Measurements from ENCODE around the gene IQGAP2.

The IQGAP2 gene

DNA sequence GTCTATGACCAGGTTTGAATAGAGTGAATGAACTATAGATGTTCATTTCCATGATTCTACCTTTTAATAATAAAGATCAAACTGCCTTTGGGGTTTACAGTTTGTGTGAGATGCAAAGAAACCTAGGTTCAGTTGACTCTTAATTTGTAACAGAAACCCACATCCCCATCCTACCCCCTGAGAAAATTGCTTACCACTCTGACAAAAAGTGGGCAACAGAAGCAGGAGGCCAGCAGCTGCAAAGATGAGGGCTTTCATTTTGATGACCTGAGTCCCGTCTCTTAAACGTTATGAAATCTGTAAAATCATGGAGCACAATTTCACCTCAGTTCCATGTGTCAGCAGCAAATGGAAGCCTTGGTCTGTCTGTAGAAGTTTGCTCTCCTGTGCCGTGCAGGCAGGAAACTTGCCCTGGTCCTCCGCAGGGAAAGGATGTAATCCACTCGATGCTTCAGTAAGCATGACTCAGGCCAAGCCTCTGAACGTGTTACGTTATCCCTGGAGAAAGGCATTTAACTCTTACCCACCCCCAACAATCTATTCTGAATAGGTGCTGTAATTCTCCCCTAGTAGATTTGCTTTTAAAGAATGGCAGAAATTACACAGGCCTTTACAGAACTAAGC is 220.0 kb downstream of the IQGAP2 start, which contains the start of gene F2RL2:
TSS of gene F2RL2 (minus strand) at position 431 of the 624 bp plus-strand sequence. CDS start at position 258, 173 bp downstream.
- Histone ChIP-seq H3K4me3 (replicated peaks; ENCODE audit: low read depth, low read length) (no peak within 1 kb of the TSS), H3K36me3 (ENCODE audit: control insufficient read depth, insufficient read depth, low read length) (no peaks in the 10 kb centered on the region), H3K27me3 (replicated peaks; ENCODE audit: control insufficient read depth, insufficient read depth, low read length) (no peaks in the 10 kb centered on the region)
- TF ChIP-seq, protein P1, sequence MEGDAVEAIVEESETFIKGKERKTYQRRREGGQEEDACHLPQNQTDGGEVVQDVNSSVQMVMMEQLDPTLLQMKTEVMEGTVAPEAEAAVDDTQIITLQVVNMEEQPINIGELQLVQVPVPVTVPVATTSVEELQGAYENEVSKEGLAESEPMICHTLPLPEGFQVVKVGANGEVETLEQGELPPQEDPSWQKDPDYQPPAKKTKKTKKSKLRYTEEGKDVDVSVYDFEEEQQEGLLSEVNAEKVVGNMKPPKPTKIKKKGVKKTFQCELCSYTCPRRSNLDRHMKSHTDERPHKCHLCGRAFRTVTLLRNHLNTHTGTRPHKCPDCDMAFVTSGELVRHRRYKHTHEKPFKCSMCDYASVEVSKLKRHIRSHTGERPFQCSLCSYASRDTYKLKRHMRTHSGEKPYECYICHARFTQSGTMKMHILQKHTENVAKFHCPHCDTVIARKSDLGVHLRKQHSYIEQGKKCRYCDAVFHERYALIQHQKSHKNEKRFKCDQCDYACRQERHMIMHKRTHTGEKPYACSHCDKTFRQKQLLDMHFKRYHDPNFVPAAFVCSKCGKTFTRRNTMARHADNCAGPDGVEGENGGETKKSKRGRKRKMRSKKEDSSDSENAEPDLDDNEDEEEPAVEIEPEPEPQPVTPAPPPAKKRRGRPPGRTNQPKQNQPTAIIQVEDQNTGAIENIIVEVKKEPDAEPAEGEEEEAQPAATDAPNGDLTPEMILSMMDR (IDR thresholded peaks at IDR 0.05; ENCODE audit: insufficient read depth, low read length, poor library complexity, severe bottlenecking): no peak
- no peak for DNase-seq (ENCODE audit: extremely low read depth, insufficient read length)

- Histone ChIP-seq H3K27me3 (replicated peaks; ENCODE audit: control insufficient read depth, insufficient read depth, low read length) (no peaks in the 10 kb centered on the region), H3K4me3 (replicated peaks; ENCODE audit: low read depth, low read length) (no peak overlapping the region), H3K36me3 (ENCODE audit: control insufficient read depth, insufficient read depth, low read length) (no peaks in the 10 kb centered on the region)
- no peak for DNase-seq (ENCODE audit: extremely low read depth, insufficient read length)
- TF ChIP-seq, protein P1 (IDR thresholded peaks at IDR 0.05; ENCODE audit: insufficient read depth, low read length, poor library complexity, severe bottlenecking): no peak
Observed at GRCh38 chr5:76625087-76625815, 222.2 kb downstream of the IQGAP2 start.

DNA sequence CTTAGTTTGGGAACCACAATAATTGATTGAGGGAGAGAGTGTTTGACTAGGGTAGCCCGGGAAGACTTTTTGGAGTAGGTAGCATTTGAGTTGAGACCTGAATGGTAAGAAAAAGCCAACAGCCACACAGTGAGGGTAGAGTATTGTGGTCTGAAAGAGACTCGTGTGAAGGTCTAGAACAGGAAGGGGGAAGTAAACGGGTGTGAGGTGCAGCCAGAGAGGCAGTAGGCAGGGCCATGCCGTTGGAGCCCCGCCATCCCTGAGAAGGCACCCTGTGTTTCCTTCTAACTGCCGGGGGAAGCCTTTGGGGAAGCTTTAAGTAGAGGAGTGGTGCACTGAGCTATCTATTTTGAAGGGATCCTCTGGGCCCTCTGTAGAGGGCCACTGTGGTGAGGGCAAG is 223.7 kb downstream of the IQGAP2 start:
- no peak for DNase-seq (ENCODE audit: extremely low read depth, insufficient read length)
- TF ChIP-seq, protein P1 (IDR thresholded peaks at IDR 0.05; ENCODE audit: insufficient read depth, low read length, poor library complexity, severe bottlenecking): no peak

DNA sequence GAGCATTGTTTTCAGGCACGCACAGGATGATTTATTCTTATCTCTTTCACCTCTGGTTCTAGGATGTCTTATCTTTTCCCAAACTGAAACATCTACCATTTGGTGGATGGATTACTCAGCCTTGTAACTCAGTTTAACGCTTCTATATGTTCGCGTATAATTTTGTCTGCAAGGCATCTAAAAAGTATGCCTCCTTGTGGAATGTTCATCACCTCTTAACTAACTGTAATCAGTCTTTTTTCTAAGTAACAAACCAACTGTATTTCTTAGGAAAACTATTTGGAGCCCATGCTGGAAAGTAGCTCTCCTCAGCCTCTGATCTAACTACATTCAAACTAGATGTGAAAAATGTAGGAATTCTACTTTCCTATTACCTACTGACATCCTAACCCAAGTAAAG is 231.6 kb downstream of the IQGAP2 start:
- TF ChIP-seq, protein P1 (IDR thresholded peaks at IDR 0.05; ENCODE audit: insufficient read depth, low read length, poor library complexity, severe bottlenecking): no peak
- Histone ChIP-seq H3K27me3 (replicated peaks; ENCODE audit: control insufficient read depth, insufficient read depth, low read length) (no peaks in the 10 kb centered on the region), H3K36me3 (ENCODE audit: control insufficient read depth, insufficient read depth, low read length) (no peaks in the 10 kb centered on the region), H3K4me3 (replicated peaks; ENCODE audit: low read depth, low read length) (no peak overlapping the region)
- no peak for DNase-seq (ENCODE audit: extremely low read depth, insufficient read length)

More for the DNA sequence above, 223.7 kb downstream of the IQGAP2 start:
- H3K36me3 ChIP-seq (ENCODE audit: control insufficient read depth, insufficient read depth, low read length): no peaks in the 10 kb centered on the region
- H3K27me3 ChIP-seq (replicated peaks; ENCODE audit: control insufficient read depth, insufficient read depth, low read length): no peaks in the 10 kb centered on the region
- H3K4me3 ChIP-seq (replicated peaks; ENCODE audit: low read depth, low read length): no peak overlapping the region

DNA sequence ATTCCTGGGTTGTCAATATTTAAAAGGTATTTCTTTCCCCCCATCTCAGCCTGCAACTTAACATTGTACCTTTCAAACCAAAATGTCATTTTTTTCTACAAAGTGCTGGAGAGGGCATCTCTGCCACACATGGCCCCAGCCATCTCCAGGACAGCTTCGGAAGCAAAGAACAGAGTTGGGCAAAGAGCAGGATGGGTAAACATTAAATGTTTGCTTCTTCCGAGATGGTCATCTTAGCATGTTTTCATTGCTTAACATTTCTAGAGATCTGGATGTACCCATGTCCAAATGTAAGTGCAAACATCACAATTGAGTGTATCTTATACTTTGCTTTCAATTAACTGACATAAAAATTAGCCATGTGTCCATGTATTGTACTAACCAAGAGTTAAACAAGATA is 234.4 kb downstream of the IQGAP2 start:
- Histone ChIP-seq H3K4me3 (replicated peaks; ENCODE audit: low read depth, low read length) (no peak overlapping the region), H3K36me3 (ENCODE audit: control insufficient read depth, insufficient read depth, low read length) (no peaks in the 10 kb centered on the region), H3K27me3 (replicated peaks; ENCODE audit: control insufficient read depth, insufficient read depth, low read length) (no peaks in the 10 kb centered on the region)
- DNase-seq (ENCODE audit: extremely low read depth, insufficient read length): no peak
- TF ChIP-seq, protein P1 (IDR thresholded peaks at IDR 0.05; ENCODE audit: insufficient read depth, low read length, poor library complexity, severe bottlenecking): no peak

All from GM06990 (cell line).